ENCODE data around the gene LNX1. TPM values are rescaled to one million over a fixed set of nuclear protein-coding genes. Genes with fewer than 3 reads are reported as not detected.
"Not testable (repeated sequence)": the region's sequence is repeated elsewhere in the genome, so short reads cannot be mapped to it uniquely, and the experiment has no call there.

Gene LNX1
- total RNA-seq, 1 donor from 2014 or later = 7.0 TPM

DNA sequence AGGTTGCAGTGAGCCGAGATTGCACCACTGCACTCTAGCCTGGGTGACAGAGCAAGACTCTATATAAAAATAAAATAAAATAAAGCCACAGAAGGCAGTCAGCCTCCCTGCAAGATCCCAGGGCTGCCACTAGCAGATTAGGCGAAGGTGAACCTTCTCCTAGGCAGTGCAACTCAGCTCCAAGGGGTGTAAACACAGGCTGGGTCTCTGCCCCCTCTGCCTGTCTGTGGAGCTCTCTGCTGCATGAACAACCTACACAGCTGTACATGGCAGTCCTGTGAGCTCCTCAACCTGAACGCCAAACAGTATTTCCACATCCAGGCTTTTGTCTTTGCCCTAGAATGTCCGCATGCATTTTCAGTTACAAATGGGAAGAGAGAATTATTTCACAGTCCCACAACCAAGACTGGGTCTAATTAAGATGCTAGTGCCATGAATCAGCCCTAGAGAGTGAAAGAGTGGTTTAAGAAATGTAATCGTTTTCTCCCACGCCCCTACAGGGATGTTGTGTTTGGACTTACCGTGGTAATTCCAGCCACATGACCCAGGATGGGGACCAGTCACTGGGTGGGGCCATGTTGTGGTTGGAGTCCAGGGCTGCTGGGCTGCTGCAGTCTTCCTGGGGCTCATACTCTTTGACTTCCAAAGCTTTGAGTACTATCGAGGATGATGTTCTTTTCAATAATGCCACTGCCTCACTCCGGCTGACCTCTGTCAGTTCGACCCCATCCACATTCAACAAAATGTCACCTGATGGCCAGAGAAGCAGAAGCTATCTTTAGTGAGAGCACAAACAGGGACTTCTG lies 114.9 kb downstream of the LNX1 start:
- DNase-seq (ENCODE audit: low spot score) = no peak
- ATAC-seq = no peak

DNA sequence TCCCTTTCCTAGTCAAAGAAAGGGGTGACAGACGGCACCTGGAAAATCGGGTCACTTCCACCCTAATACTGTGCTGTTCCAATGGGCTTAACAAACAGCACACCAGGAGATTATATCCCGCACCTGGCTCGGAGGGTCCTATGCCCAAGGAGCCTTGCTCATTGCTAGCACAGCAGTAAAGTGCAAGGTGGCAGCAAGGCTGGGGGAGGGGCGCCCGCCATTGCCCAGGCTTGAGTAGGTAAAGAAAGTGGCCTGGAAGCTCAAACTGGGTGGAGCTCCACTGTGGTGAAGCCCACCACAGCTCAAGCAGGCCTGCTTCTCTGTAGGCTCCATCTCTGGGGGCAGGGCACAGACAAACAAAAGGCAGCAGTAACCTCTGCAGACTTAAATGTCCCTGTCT lies 124.7 kb downstream of the LNX1 start:
- ATAC-seq; DNase-seq (ENCODE audit: low spot score): not testable (repeated sequence)

DNA sequence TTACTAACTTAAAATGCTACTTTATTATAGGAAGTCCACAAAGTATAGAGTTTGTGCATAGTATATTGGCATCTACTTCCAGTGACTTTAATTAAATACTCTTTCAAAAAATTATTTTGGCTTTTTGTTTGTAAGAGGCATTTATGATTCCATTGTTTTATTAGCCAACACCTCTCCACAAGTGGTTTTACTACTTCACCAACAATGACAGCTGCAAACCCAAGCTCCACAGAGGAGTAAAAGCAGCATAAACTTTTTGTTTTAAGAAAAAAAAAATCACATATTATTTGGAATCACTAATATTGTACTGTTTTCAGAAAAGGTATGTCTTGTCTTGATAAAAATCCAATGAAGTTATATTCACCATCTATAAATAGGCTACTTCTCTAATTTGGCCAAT lies 125.4 kb downstream of the LNX1 start:
- no peak for ATAC-seq
- DNase-seq (ENCODE audit: low spot score) = no peak

DNA sequence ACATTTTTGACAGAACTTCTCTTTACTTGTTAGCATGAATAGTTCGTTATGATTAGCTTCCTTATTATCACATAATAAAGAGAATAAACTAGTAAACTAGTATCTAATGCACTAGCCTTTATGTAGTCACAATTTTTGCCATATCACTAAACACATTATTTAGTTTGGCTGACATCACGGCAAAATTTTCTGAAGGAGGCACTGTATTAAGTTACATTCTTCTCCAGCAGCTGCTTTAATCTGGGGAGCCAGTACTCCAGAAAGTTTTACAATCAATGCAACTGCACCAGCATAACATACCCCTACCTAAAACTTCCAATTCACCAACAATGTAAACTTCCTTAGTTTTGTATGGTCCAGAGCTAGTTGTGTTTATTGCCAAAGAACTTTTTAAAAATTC lies 126.0 kb downstream of the LNX1 start:
- ATAC-seq (no peak), DNase-seq (ENCODE audit: low spot score) (no peak)

DNA sequence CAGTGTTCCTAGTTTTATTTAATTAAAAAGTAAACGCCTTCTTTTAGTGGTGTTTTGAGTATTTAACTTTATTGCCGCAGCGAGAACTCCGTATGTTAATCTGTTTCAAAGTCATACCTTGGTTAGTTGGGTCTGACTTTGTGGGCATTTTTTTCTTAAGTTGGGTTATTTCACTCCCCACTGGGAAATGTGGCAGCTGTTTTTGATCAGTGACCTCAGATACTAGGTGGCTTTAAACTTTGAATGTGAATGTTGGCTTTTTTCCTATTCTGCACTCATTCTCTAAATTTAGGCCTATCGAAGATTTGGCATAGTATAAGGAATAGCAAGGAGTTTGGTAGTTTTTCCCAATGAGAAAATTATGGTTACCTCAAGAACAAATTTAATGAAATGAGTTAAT lies 127.9 kb downstream of the LNX1 start:
- ATAC-seq = no peak
- DNase-seq (ENCODE audit: low spot score) = no peak

DNA sequence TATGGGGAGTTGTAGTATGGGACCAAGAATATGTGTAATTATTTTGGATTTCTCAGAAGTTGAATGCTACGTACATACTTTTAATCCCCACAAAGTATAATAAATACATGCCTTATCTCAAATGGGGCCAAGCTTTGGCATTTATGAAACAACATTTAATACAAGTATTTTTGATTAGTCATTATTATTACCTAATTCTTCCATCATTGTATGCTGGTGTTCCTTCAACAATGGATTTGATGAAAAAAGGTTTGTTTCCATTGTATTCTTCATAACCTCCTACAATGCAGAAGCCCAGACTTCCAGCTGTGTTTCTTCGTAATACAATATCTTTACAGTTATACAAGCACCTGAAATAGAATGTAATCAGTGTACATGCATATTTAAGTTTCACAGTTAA lies 130.0 kb downstream of the LNX1 start:
- no peak for DNase-seq (ENCODE audit: low spot score)
- ATAC-seq = no peak

DNA sequence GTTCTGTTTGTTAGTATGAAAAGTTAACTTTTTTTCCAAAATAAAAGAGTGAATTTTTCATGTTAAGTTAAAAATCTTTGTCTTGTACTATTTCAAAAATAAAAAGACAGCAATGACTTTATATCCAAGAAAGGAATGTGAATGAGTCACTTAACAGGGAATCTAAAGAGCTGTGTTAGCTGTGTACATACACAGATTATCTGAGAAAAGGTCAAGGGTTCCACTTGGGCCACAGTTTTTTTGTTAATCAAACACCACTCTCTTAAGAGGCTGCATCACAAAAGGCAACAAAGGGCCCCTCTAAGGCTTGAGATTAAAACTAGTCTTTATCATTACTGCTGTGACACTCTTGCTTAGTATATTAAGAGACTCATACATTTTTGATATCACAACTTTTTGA lies 131.7 kb downstream of the LNX1 start:
- ATAC-seq = no peak
- no peak for DNase-seq (ENCODE audit: low spot score)

DNA sequence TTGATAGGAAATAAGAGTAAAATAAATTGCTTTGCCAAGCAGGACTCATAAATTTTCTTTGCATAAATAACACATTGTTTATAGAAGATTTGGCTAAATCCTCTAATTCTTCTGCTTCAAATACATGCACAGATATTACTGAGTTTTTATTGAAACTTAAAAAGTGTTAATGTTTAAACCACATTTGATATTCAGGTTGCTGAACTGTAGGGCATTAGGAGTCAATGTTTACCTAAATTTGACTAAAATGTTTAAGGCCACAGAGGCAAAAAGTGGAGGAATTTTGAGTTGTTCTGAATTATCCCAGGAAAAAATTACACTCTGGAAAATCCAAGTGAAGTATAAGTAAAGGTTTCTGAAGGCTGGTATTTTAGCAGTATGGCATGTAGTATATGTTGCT lies 135.1 kb downstream of the LNX1 start:
- ATAC-seq (peak; percentile 59), DNase-seq (ENCODE audit: low spot score) (no peak)

DNA sequence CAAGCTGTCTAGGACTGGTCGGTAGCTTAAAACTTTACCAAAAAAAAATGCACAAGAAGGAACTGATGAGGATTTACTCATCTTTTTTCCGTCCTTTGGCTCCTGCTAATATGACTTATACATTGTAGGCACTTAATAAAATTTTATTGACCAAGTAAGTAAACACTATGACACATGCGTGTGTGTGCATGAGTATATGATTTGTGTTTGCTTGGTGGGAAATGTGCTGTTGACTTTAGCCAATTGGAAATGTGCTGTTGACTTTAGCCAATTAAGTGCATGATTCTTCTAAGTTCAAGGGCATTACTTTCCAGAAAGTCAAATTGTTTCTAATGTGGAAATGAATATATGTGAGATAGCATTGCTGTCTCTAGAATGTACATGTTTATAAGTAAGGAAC lies 135.5 kb downstream of the LNX1 start:
- peak; percentile 59 for ATAC-seq
- no peak for DNase-seq (ENCODE audit: low spot score)

DNA sequence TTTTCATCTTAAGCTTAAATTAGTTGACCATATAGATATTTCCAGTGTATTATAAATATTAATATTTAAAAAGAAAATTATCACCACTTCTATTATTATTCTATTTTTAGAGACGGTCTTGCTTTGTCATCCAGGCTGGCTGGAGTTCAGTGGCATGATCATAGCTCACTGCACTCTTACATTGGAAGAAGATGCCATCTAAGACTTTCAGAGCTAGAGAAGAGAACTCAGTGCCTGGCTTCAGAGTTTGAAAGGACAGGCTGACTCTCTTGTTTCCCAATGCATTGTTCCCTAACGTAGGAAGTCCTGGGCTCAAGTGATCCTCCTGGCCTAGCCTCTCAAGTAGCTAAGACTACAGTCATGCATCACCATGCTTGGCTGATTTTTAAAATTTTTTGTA lies 137.9 kb downstream of the LNX1 start:
- ATAC-seq = no peak
- DNase-seq (ENCODE audit: low spot score) = no peak

DNA sequence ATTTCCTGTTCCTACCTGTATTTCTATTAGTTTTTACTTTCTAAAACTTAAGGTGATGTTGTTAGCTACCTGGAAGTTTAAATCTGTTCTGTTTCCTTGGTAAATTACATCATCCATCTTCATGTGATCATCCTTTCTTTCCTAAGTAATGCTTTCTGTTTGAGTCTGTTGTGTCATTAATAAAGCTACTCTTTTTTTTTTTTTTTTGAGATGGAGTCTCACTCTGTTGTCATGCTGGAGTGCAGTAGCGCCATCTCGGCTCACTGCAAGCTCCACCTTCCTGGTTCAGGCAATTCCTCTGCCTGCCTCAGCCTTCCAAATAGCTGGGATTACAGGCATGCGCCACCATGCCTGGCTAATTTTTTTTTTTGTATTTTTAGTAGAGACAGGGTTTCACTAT lies 140.5 kb downstream of the LNX1 start:
- ATAC-seq = no peak

DNA sequence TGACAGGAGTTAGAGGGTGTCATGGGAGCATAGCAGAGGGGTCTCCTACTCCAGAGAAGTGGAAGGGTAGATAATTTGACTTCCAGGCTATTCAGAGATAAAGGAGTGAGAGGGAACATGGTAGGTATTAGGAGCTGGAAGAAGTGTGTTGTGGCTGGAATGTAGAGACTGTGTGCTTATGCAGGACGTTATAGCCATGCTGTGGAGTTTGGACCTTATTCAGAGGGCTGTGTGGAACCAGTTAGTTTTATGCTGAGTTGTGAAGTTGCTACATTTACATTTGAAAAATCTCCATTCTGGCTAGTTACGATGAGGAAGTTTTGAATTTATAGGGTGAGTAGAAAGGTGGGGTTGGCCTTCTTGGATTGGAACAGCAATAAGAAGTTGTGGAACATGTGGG lies 146.3 kb downstream of the LNX1 start:
- DNase-seq (ENCODE audit: low spot score) (no peak), ATAC-seq (no peak)

More for the DNA sequence above, 140.5 kb downstream of the LNX1 start:
- no peak for DNase-seq (ENCODE audit: low spot score)

DNA sequence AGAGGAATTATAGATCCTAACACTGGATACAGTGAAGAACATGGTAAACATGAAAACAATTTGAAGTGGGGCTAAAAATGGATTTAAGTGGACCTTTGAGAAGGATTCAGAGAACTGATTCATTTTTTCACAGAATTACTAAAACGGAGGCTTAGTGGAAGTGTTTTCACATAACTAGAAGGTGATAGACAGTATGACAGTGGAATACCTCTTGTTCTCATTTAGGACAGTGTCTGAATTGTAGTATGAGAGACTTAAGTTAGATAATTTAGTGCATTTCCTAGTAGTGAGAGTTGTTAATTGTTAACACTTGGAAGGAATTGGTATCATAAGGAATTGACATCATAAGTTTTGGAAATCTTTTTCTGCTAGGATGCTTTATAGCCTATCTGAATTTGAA lies 149.7 kb downstream of the LNX1 start:
- DNase-seq (ENCODE audit: low spot score) (no peak), ATAC-seq (no peak)

DNA sequence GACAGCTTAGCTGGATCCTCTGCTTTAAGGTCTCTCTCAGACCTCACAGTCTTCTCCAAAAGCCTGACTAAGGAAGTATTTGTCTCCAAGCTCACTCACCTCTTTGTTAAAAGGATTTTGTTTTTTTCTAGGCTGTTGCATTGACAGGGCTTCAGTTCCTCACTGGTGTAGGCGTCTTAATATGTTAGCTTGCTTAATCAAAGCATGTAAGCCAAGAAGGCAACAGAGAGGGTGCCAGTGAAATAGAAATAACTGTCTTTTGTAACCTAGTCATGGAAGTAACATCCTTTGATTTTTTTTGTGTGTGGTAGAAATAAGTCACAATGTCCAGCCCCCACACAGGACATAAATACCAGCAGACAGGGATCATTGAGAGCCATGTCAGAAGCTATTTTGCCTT lies 155.0 kb downstream of the LNX1 start:
- ATAC-seq (no peak), DNase-seq (ENCODE audit: low spot score) (no peak)

DNA sequence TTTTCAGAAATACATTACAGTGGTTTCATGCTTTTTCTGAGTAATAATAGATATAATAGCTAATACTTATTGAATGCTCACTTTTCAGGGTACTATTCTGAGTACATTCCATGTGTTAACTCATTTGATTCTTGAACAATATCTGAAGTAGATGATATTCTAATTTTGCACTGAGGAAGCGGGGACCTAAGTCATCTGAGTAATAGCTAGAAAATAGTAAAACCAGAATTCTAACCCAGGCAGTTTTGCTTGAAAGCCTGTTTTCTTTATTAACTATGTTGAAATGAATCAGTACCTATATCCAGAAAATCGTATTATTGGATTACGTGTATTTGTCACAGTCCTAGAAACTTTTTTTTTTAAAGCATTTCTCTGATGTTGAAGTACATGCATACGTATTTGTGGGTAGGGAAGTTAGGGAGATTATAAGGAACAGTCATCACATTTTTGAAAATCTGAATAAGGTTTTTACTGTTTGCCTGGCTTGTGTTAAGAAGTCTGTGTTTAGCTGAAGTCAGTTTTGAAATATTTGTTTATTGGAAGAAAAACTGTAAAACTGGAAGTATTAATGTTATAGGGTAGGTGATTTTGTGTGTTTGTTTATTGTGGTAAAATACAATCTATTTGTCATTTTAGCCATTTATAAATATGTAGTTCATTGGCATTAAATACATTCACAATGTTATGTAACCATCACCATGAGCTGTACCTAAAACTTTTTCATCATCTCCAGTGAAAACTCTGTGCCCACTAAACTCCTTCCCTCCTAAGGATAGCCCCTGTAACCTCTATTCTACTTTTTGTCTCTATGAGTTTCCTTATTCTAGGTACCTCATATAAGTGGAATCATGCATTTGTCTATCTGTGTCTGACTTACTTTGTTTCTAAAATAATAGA lies 158.5 kb downstream of the LNX1 start:
- ATAC-seq (no peak), DNase-seq (ENCODE audit: low spot score) (no peak)

DNA sequence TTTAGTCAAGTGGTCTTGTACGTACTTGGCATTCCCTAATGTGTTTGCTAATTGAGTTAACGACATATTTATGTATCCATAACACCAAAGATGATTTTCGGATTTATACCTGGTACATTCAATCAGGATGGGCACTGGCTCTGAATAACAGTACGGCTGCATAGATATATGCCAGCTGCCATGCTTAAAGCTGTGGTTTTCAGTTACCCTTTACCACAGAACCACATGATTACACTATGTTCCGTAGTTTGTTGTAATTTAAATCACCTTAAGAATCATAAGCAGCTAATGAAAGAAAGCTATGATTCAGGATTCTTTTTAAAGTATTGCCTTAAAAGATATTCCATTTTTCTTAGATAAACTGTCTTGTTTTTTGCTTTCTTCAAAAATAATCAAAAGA lies 160.2 kb downstream of the LNX1 start:
- ATAC-seq (no peak), DNase-seq (ENCODE audit: low spot score) (no peak)

DNA sequence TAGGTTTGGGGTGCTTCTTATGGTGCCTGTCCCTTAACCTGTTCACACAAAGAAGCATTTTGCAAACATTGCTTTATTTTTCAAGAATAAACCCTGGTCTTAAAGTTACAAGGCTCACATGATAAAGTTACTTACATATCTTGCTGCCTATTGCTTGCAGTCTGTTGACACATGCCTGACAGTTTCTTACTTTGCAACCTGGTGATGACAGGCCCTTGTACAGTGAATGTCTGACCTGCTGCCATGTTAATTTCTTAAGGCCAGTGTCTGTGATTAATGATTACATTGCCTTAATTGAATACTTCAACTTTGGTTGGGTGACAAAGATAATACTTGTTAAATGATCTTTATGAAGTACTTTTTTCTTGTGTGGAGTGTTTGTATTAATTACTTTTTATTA lies 163.9 kb downstream of the LNX1 start:
- no peak for DNase-seq (ENCODE audit: low spot score)

DNA sequence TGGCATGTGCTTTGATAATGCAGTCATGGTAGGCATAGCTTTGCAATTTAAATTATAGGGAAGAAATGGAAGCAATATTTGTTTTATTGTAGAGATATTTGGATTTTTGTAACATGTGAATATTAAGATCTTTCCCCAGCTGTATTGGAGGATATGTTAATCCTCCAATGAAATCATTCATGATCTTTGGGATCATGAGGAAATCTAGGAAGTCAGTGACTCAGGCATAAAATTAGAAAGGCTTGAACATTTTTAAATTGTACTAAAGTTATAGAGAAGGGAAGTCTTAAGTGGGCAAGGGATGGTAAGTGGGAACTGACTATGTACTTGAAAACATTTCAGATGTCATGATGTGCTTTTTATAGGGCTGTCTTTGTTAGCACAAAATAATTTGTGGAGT lies 167.0 kb downstream of the LNX1 start:
- ATAC-seq = no peak
- no peak for DNase-seq (ENCODE audit: low spot score)

More for the DNA sequence above, 163.9 kb downstream of the LNX1 start:
- ATAC-seq = no peak

DNA sequence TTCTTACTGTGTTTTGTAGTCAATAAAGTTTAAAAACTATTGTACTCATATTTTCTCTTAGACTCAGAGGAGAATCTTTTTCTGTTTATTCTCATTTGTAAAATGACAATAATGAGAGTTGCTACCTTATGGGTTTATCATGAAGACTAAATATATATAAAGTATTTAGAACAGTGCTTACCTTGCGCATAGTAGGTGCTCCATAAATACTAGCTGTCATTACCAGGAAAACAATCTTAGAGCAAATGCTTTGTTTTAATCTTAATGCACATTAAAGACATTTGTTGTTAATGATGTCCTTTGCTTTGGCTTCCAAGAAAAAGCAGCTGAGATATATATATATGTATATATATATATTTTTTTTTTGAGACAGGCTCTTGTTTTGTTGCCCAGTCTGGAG lies 168.9 kb downstream of the LNX1 start:
- no peak for ATAC-seq

DNA sequence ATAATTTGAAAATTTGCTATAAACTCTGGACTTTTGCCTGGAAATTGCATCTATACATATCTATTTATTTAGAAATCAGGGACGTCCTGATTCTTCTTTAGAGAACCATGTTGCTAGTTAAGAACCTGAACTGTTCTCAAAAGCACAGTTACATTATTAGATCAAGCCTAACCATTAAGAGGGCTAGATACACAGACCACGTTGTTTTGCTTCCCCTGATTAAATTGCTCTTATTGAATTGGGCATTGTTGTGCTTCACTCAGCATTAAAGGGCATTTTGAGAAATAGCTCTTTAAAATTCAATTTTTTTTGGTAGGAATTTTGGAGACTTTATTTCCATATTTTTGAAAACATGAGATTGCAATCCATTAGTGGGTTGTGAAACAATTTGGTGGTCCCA lies 169.5 kb downstream of the LNX1 start:
- no peak for ATAC-seq
- DNase-seq (ENCODE audit: low spot score) = no peak

More for the DNA sequence above, 168.9 kb downstream of the LNX1 start:
- no peak for DNase-seq (ENCODE audit: low spot score)

DNA sequence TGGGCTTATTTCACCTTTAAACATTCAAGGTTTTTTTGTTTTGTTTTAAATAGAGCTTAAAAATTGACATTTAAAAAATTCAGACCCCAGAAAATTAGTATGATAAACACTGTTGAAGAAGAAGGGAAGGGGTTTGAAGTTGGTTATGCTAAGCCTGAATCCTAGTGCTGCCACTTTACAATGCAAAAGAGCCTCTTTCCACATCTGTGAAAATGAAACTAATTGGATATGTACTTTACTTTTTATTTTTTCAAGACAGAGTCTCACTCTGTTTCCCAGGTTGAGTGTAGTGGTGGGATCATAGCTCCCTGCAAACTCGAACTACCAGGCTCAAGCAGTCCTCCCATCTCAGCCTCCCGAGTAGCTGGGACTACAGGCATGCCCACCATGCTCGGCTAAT lies 172.1 kb downstream of the LNX1 start:
- ATAC-seq = no peak
- no peak for DNase-seq (ENCODE audit: low spot score)

DNA sequence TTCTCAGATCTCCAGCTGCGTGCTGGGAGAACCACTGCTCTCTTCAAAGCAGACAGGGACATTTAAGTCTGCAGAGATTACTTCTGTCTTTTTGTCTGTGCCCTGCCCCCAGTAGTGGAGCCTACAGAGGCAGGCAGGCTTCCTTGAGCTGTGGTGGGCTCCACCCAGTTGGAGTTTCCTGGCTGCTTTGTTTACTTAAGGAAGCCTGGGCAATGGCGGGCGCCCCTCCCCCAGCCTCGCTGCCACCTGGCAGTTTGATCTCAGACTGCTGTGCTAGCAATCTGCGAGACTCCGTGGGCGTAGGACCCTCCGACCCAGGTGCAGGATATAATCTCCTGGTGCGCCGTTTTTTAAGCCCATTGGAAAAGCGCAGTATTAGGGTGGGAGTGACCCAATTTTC lies 181.8 kb downstream of the LNX1 start:
- ATAC-seq; DNase-seq (ENCODE audit: low spot score): not testable (repeated sequence)

Data from left lobe of liver (tissue), 2 donors.